BLaER1 (cell line): Measurements from ENCODE around the gene KPNB1.

Source experiments
- H3K27ac ChIP-seq: shearing (Covaris generic); formaldehyde crosslinking; 2 replicates; pipeline ENCODE4 v1.8.1; 2022
- H3K27me3 ChIP-seq: shearing (Covaris generic); formaldehyde crosslinking; 2 replicates; pipeline ENCODE4 v1.8.1; 2022
- H3K36me3 ChIP-seq: shearing (Covaris generic); formaldehyde crosslinking; 2 replicates; pipeline ENCODE4 v1.8.1; 2022
- H3K4me1 ChIP-seq: shearing (Covaris generic); formaldehyde crosslinking; 2 replicates; pipeline ENCODE4 v1.8.1; 2022
- H3K4me2 ChIP-seq: shearing (Covaris generic); formaldehyde crosslinking; 2 replicates; pipeline ENCODE4 v1.8.1; 2022
- H3K4me3 ChIP-seq: shearing (Covaris generic); formaldehyde crosslinking; 2 replicates; pipeline ENCODE4 v1.8.1; 2022
- H3K9ac ChIP-seq: shearing (Covaris generic); formaldehyde crosslinking; 2 replicates; pipeline ENCODE4 v1.8.1; 2022
- H3K9me3 ChIP-seq: shearing (Covaris generic); formaldehyde crosslinking; 2 replicates; pipeline ENCODE4 v1.8.1; 2022
- H4K20me1 ChIP-seq: shearing (Covaris generic); formaldehyde crosslinking; 2 replicates; pipeline ENCODE4 v1.8.1; 2022
- Cebpa-rat ChIP-seq: shearing (Covaris generic); IDR thresholded peaks from 2 replicates; pipeline ENCODE4 v1.8.1; 2022

KPNB1 gene

DNA sequence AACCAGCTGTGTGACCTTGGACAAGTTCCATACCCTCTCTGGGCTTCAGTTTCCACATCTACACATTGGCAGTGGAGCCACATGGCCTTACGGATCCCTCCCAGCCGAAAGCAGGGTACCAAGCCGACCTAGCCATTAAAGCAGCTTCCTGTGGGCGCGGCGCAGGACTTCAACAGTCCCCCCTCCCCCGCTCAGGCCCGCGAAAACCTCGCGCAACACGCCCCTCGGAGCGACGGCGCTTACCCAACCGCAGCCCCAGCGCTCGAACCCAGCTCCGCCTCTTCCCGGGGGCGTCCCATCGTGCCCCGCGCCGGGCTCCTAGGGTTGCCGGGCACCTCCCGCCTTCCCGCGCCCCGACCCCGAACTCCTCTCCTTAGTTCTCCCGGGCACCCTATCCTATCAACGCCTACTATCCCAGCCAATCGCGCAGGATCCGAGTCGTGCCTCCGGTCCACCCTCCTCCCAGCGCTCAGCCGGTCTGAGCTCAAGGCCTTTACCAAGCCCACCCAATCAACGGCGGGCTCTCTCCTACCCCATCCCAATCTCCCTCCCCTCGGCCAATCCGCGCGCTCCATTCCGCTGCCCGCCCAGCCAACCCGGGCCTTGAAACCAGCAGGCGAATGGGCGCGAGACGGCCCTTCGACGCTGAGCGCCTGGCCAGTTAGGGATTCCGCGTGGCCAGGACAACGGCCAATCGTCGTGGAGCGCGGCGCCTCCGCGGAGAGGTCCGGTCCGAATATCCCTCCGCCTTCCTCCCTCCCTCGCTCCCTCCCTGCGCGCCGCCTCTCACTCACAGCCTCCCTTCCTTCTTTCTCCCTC lies at the start of gene KPNB1:
Gene KPNB1 (plus strand): TSS at position 767 of the 819 bp plus-strand sequence. CDS start 326 bp downstream, outside the sequence.
- no peaks in the 10 kb centered on the region for H3K9me3 ChIP-seq
- peak within 1 kb of the TSS; percentile 91 for H3K4me2 ChIP-seq
- H3K36me3 ChIP-seq = peaks cover 29% of the 10 kb centered on the region
- peak within 1 kb of the TSS; percentile 80 for H3K4me3 ChIP-seq
- TF ChIP-seq Cebpa-rat = peak; percentile 26; the same call in 1 of the 2 replicates
- peaks cover 36% of the 10 kb centered on the region for H4K20me1 ChIP-seq
- H3K27ac ChIP-seq = peak within 1 kb of the TSS; percentile 92
- peak within 1 kb of the TSS; percentile 94 for H3K9ac ChIP-seq
- no peaks in the 10 kb centered on the region for H3K27me3 ChIP-seq
- peaks cover 46% of the 10 kb centered on the region for H3K4me1 ChIP-seq

DNA sequence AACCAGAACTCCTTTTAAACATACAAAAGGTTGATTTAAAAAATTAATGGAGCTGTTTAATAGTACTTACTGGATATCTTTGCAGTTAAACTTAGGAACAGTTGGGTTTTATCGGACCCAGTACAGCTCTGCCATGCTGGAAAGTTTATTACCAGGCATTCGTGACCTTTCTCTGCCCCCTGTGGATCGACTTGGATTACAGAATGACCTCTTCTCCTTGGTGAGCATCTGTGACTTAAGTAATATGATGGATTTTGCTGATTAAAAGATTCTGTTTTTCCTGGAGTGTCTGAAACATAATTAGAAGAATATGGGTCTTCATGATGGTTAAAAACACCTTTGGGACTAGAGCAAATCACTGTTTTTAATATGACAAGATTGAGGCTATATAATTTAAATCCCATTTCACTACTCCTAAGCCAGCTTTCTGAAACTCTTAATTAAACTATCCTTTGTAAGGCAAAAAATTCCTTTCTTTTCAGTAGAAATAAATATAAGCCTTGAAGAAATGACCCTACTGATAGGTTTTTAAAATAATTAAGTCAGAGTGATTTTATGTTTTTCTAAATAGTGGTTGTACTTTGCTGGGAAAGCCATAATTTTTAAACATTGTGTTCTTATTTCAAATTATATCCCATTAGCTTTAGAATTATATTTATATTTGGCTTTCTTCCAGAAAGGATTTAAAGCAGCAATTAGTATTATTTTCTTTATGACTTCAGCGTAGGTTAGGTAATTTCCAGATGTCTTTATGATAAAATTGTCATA lies 45.7 kb upstream of the KPNB1 start:
- Histone ChIP-seq H3K9me3 (no peaks in the 10 kb centered on the region), H4K20me1 (no peaks in the 10 kb centered on the region), H3K4me2 (peak overlapping the region; percentile 75), H3K36me3 (peaks cover 75% of the 10 kb centered on the region), H3K27ac (peak overlapping the region; percentile 84), H3K4me1 (peaks cover 34% of the 10 kb centered on the region), H3K9ac (peak overlapping the region; percentile 31; the same call in 1 of the 2 replicates), H3K4me3 (no peak overlapping the region), H3K27me3 (no peaks in the 10 kb centered on the region)
- TF ChIP-seq Cebpa-rat = no peak

DNA sequence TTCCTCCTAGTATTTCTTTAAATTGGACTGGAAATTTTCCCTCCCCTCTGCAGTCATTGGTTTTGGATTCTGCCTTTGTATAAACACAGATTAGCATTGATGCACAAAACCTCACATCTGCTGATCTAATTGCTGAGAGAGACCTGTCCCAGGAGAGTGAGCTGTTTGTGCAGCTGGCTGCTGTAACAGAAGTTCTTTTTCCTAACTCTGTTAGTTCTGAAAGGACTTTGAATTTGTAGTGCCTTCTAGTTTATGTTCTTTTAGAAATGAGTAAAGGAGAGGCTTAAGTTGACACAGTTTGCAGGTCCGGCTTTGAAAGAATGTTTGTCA lies 45.2 kb upstream of the KPNB1 start:
- Histone ChIP-seq H3K27me3 (no peaks in the 10 kb centered on the region), H3K4me3 (no peak overlapping the region), H3K4me1 (peaks cover 34% of the 10 kb centered on the region), H3K9ac (peak overlapping the region; percentile 67; the same call in 1 of the 2 replicates), H3K27ac (peak overlapping the region; percentile 84), H3K9me3 (no peaks in the 10 kb centered on the region), H4K20me1 (no peaks in the 10 kb centered on the region), H3K4me2 (peak overlapping the region; percentile 75), H3K36me3 (peaks cover 77% of the 10 kb centered on the region)
- no peak for TF ChIP-seq Cebpa-rat

DNA sequence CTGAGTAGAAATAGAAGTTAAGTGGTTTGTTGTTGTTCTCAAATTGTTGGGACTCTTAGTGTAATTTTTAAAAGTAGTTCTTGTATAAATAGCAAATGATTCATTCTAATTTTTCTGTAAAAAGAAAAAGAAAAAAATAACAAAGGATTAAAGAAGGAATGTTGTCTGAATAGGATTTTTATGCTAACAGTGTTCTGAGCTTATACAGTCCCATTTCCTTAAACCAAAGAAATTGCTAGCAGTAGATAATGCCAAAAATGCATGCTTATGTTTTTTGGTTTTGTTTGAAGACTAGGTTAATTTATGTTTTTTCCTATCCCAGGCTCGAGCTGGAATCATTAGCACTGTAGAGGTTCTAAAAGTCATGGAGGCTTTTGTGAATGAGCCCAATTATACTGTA lies 44.7 kb upstream of the KPNB1 start:
- Histone ChIP-seq H3K4me1 (peaks cover 34% of the 10 kb centered on the region), H3K4me3 (no peak overlapping the region), H4K20me1 (no peaks in the 10 kb centered on the region), H3K9me3 (no peaks in the 10 kb centered on the region), H3K27me3 (no peaks in the 10 kb centered on the region), H3K27ac (peak overlapping the region; percentile 84), H3K9ac (peak overlapping the region; percentile 67; the same call in 1 of the 2 replicates), H3K36me3 (peaks cover 75% of the 10 kb centered on the region), H3K4me2 (peak overlapping the region; percentile 75)
- no peak for TF ChIP-seq Cebpa-rat

DNA sequence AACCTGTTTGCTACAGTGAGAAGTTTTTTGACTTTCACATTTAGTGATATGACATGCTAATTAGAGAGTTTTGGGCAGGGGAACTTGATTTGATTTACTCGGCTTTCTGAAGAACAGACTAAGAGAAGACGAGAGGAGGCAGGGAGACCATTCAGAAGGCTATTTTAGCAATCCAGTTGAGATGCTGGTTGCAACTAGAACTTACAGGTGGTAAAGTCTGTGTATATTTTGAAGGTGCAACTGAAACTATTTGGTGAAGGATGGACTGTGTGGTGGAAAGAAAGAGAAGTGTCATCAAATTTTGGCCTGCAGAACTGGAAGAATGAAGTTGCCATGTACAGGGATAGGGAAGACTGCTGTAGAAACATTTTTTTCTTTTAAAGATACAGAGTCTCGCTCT lies 42.2 kb upstream of the KPNB1 start:
- H3K9me3 ChIP-seq = no peaks in the 10 kb centered on the region
- no peaks in the 10 kb centered on the region for H3K27me3 ChIP-seq
- peaks cover 44% of the 10 kb centered on the region for H3K4me1 ChIP-seq
- no peak overlapping the region for H3K4me3 ChIP-seq
- no peak for TF ChIP-seq Cebpa-rat
- no peaks in the 10 kb centered on the region for H4K20me1 ChIP-seq
- H3K9ac ChIP-seq = no peak overlapping the region
- peak overlapping the region; percentile 19; the same call in 1 of the 2 replicates for H3K27ac ChIP-seq
- no peak overlapping the region for H3K4me2 ChIP-seq
- peaks cover 66% of the 10 kb centered on the region for H3K36me3 ChIP-seq

DNA sequence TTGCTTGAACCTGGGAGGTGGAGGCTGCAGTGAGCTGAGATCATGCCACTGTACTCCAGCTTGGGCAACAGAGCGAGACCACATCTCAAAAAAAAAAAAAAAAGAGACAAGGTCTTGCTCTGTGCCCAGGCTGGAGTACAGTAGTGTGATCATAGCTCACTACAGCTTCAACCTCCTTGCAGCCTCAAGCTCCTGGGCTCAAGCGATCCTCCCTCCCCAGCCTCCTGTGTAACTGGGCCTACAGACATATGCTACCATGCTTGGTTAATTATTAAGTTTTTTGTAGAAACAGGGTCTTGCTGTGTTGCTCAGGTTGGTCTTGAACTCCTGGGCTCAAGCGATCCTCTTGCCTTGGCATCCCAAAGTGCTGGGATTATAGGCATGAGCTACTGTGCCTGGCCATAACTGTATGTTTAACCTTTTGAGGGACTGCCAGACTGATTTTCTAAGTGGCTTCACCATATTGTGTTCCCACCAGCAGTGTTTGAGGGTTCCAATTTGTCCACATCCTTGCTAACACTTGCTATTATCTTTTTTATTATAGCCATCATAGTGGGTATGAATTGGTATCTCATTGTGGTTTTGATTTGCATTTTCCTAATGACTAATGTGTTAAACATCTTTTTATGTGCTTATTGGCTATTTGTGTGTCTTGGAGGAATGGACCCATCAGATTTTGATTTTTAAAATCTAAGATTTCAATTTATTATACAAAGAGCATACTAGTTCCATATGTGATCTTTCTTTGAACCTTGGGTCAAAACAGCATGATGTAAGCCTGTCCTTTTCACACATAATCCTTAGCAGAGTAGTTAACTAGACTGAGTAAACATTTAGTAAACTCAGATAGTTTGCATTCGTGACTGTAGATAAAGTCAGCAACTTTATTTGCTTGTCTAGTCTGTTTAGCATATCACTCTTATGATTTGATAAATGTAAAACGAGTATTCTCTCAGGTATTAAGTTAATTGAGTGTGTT lies 38.1 kb upstream of the KPNB1 start:
- Histone ChIP-seq H3K36me3 (peaks cover 79% of the 10 kb centered on the region), H3K4me1 (peaks cover 25% of the 10 kb centered on the region)

DNA sequence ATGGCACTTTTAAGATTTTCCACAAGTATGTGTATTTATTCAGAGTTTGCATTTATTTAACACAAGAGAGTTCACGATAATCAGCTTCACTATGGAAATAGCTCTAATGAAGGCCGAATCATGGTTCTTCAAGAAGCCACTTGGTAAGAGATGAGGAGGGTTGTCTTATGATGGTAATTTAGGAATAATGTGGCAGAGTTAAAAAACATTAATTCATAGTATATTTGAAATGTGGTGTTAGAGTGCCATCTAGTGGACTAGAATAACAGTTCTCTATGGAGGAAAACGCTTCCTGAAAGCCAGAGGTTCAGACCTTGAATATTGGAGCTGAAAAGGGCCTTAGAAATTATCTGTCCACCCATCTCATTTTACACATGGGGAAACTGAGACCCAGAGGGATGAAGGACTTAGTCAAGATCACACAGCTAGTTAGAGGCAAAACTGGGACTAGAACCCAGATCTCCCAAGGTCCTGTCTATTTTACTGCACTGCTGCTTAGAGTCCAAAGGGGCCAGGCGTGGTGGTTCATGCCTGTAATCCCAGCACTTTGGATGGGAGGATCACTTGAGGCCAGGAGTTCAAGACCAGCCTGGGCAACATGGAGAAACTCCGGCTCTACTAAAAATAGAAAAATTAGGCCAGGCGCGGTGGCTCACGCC lies 33.8 kb upstream of the KPNB1 start:
- peaks cover 77% of the 10 kb centered on the region for H3K36me3 ChIP-seq
- no peaks in the 10 kb centered on the region for H4K20me1 ChIP-seq
- no peak for TF ChIP-seq Cebpa-rat
- H3K4me3 ChIP-seq = no peak overlapping the region
- H3K9ac ChIP-seq = no peak overlapping the region
- no peaks in the 10 kb centered on the region for H3K9me3 ChIP-seq
- H3K4me2 ChIP-seq = 0 out of 2 replicates have a peak overlapping the region, but pooled peaks have one; percentile 7
- H3K27ac ChIP-seq = peak overlapping the region; percentile 41; the same call in 1 of the 2 replicates
- peaks cover 52% of the 10 kb centered on the region for H3K4me1 ChIP-seq
- no peaks in the 10 kb centered on the region for H3K27me3 ChIP-seq

More for the DNA sequence above, 38.1 kb upstream of the KPNB1 start:
- TF ChIP-seq Cebpa-rat = no peak
- Histone ChIP-seq H3K27me3 (no peaks in the 10 kb centered on the region), H3K4me2 (no peak overlapping the region), H3K9me3 (no peaks in the 10 kb centered on the region), H3K4me3 (no peak overlapping the region), H4K20me1 (no peaks in the 10 kb centered on the region), H3K9ac (no peak overlapping the region), H3K27ac (0 out of 2 replicates have a peak overlapping the region, but pooled peaks have one; percentile 30)

DNA sequence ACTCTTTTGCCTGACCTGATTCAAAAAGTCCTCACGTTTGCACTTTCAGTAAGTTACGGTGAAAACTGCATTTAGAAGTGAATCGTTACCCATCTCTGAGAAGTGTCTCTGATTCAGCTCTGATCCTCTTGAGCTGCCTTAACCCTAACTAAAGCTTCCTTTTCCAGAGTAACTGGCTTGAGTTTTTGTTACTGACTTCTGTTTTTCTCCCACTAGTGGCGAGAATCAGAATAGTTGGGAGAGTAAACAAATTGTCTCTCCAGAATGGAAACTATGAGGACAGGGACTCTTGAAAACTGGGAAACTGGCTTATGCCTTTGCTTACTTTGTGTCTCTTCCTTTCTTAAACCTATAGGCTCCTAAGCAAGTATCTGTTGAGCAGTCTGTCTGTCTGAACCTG lies 31.3 kb upstream of the KPNB1 start:
- H4K20me1 ChIP-seq = no peaks in the 10 kb centered on the region
- H3K9ac ChIP-seq = no peak overlapping the region
- no peak overlapping the region for H3K4me3 ChIP-seq
- peak overlapping the region; percentile 54; the same call in 1 of the 2 replicates for H3K4me2 ChIP-seq
- peaks cover 50% of the 10 kb centered on the region for H3K4me1 ChIP-seq
- TF ChIP-seq Cebpa-rat = no peak
- H3K9me3 ChIP-seq = no peaks in the 10 kb centered on the region
- peaks cover 80% of the 10 kb centered on the region for H3K36me3 ChIP-seq
- peak overlapping the region; percentile 1; the same call in 1 of the 2 replicates for H3K27ac ChIP-seq
- H3K27me3 ChIP-seq = no peaks in the 10 kb centered on the region
